Measurements from ENCODE around the gene ASIC4. TPM values are rescaled to one million over a fixed set of nuclear protein-coding genes. Genes with fewer than 3 reads are reported as not detected.

ASIC4 gene
- total RNA-seq, 4 donors from 2014 or later: not detected

DNA sequence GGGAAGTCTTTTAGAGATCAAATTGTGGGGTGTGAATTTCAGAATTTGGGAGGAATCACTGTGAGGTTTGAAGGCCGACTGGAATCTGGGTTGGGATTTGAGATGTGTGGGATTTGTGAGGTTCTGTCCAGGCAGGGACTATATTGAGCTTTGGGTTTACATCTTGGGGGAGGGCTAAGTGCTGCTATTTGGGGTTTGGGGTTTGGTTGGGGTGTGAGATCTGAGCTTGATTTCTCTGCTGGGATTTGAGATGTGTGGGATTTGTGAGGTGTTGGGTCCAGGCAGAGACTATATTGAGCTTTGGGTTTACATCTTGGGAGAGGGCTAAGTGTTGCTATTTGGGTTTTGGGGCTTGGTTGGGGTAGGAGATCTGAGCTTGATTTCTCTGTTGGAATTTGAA is 14.7 kb upstream of the ASIC4 start:
- no peak for DNase-seq (ENCODE audit: extremely low spot score)
- TF ChIP-seq POLR2AphosphoS5 (IDR thresholded peaks at IDR 0.05) (no peak), POLR2A (IDR thresholded peaks at IDR 0.05; ENCODE audit: low read depth) (no peak), EP300 (IDR thresholded peaks at IDR 0.05) (no peak)
- TF ChIP-seq, protein P1, sequence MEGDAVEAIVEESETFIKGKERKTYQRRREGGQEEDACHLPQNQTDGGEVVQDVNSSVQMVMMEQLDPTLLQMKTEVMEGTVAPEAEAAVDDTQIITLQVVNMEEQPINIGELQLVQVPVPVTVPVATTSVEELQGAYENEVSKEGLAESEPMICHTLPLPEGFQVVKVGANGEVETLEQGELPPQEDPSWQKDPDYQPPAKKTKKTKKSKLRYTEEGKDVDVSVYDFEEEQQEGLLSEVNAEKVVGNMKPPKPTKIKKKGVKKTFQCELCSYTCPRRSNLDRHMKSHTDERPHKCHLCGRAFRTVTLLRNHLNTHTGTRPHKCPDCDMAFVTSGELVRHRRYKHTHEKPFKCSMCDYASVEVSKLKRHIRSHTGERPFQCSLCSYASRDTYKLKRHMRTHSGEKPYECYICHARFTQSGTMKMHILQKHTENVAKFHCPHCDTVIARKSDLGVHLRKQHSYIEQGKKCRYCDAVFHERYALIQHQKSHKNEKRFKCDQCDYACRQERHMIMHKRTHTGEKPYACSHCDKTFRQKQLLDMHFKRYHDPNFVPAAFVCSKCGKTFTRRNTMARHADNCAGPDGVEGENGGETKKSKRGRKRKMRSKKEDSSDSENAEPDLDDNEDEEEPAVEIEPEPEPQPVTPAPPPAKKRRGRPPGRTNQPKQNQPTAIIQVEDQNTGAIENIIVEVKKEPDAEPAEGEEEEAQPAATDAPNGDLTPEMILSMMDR (IDR thresholded peaks at IDR 0.05): no peak
- H3K4me1 ChIP-seq: peaks cover 28 to 66% (median 55%) of the 10 kb centered on the region in 4 donors
- peak overlapping the region; percentile 65 to 77 (median 72) for H3K4me3 ChIP-seq
- no peak overlapping the region for H3K27ac ChIP-seq (replicated peaks in 1 of 4)
- intact Hi-C loops (cut with DNase I): loop anchor here (5.0 kb wide), 1 partner anchor 33 kb away; no protein-coding TSS in a partner anchor
- H3K9me3 ChIP-seq: no peaks in the 10 kb centered on the region
- WGBS: 64% methylated on average over 1 of the region's 1 CpG
- peaks cover 12 to 31% (median 30%) of the 10 kb centered on the region in 4 donors for H3K36me3 ChIP-seq
- peaks cover 0 to 13% (median 0%) of the 10 kb centered on the region in 4 donors for H3K27me3 ChIP-seq

DNA sequence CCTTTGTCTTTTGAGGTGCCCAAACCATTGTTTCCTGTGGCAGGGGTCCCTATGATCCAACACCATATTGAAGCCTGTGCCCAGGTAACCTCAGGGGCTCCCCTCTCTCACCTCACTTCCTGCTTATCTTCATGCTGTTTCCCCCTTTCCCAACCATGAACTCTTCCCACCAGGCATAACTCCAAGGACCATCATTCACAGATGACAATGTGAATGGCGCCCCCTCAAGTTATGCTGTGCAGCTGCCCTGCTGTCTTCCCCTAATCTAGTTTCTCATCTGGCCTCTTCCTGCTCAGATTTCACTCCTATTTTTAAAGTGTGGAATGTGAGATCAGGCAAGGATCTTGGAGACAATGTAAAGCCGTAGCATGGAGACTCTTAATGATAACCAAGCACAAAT is 14.1 kb upstream of the ASIC4 start:
- Histone ChIP-seq H3K4me1 (peaks cover 26 to 60% (median 49%) of the 10 kb centered on the region in 4 donors), H3K27ac (replicated peaks in 1 of 4) (no peak overlapping the region), H3K27me3 (peaks cover 0 to 9% (median 0%) of the 10 kb centered on the region in 4 donors), H3K36me3 (peaks cover 12 to 37% (median 36%) of the 10 kb centered on the region in 4 donors), H3K4me3 (no peak overlapping the region), H3K9me3 (no peaks in the 10 kb centered on the region)
- TF ChIP-seq POLR2A (IDR thresholded peaks at IDR 0.05; ENCODE audit: low read depth) (no peak), EP300 (IDR thresholded peaks at IDR 0.05) (no peak), POLR2AphosphoS5 (IDR thresholded peaks at IDR 0.05) (no peak)
- TF ChIP-seq, protein P1 (IDR thresholded peaks at IDR 0.05): no peak
- 69% methylated on average over 2 of the region's 2 CpGs for WGBS
- DNase-seq (ENCODE audit: extremely low spot score): no peak
- intact Hi-C loops (cut with DNase I): no loop called here

- no peaks in the 10 kb centered on the region for H3K27me3 ChIP-seq
- intact Hi-C loops (cut with DNase I): no loop called here
- no peak overlapping the region for H3K4me3 ChIP-seq
- WGBS: 95% methylated on average over 12 of the region's 14 CpGs
- TF ChIP-seq POLR2A (IDR thresholded peaks at IDR 0.05; ENCODE audit: low read depth) (no peak), POLR2AphosphoS5 (IDR thresholded peaks at IDR 0.05) (no peak), EP300 (IDR thresholded peaks at IDR 0.05) (no peak)
- TF ChIP-seq, protein P1 (IDR thresholded peaks at IDR 0.05): no peak
- no peaks in the 10 kb centered on the region for H3K9me3 ChIP-seq
- H3K27ac ChIP-seq (replicated peaks in 1 of 4): no peak overlapping the region
- peaks cover 20 to 54% (median 53%) of the 10 kb centered on the region in 4 donors for H3K36me3 ChIP-seq
- DNase-seq (ENCODE audit: extremely low spot score): no peak
- H3K4me1 ChIP-seq: peaks cover 14 to 43% (median 32%) of the 10 kb centered on the region in 4 donors
Measured at GRCh38 chr2:219501849-219502248, 12.4 kb upstream of the ASIC4 start.

DNA sequence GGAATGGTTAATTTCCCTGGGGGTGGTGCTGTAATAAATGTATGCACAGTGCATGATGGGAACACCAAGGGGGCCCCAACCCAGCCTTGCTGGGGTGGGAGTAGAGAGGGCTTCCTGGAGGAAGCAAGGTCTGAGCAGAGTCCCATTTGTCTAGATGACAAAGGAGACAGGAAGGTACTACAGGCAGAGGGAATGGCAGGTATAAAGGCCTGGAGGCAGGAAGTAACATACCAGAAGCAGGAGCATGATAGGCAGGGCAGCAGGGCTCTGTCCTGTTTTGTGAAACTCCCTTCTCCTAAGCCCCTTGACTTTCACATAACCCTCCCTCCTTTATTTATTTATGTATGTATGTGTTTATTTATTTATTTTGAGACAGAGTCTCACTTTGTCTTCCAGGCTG is 11.7 kb upstream of the ASIC4 start:
- Histone ChIP-seq H3K4me1 (peaks cover 10 to 37% (median 25%) of the 10 kb centered on the region in 4 donors), H3K27ac (replicated peaks in 1 of 4) (no peak overlapping the region), H3K9me3 (no peaks in the 10 kb centered on the region), H3K36me3 (peaks cover 20 to 61% (median 58%) of the 10 kb centered on the region in 4 donors), H3K4me3 (no peak overlapping the region), H3K27me3 (peaks cover 0 to 1% (median 0%) of the 10 kb centered on the region in 4 donors)
- intact Hi-C loops (cut with DNase I): no loop called here
- no peak for DNase-seq (ENCODE audit: extremely low spot score)
- TF ChIP-seq POLR2AphosphoS5 (IDR thresholded peaks at IDR 0.05) (no peak), POLR2A (IDR thresholded peaks at IDR 0.05; ENCODE audit: low read depth) (no peak), EP300 (IDR thresholded peaks at IDR 0.05) (no peak)
- TF ChIP-seq, protein P1 (IDR thresholded peaks at IDR 0.05): no peak

DNA sequence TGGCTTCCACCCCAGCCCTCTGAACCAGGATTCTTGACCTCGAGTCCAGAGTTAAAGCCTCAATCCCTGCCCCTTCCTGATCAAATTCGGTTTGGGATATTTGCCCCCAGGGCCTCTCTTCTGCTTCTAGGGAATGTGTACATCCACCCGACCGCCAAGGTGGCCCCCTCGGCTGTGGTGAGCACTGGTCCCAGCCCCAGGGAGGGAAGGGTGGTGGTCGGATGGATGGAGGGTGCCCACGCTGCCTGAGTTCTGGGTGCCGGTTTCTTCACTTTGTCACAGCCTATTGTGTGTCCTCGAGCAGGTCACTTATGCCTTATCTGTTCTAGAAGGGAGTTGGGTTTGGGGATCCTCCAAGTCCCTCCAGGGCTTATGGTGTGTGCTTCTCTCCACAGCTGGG is 8.7 kb upstream of the ASIC4 start:
- no peak overlapping the region for H3K27ac ChIP-seq (replicated peaks in 1 of 4)
- H3K4me3 ChIP-seq: no peak overlapping the region
- H3K36me3 ChIP-seq: peaks cover 20 to 63% (median 58%) of the 10 kb centered on the region in 4 donors
- WGBS: 92% methylated on average over 9 of the region's 9 CpGs
- peaks cover 0 to 25% (median 0%) of the 10 kb centered on the region in 4 donors for H3K27me3 ChIP-seq
- TF ChIP-seq POLR2A (IDR thresholded peaks at IDR 0.05; ENCODE audit: low read depth): no peak
- TF ChIP-seq POLR2AphosphoS5 (IDR thresholded peaks at IDR 0.05): no peak
- TF ChIP-seq, protein P1 (IDR thresholded peaks at IDR 0.05): no peak
- TF ChIP-seq EP300 (IDR thresholded peaks at IDR 0.05): no peak
- peaks cover 10 to 45% (median 28%) of the 10 kb centered on the region in 4 donors for H3K4me1 ChIP-seq
- DNase-seq (ENCODE audit: extremely low spot score): no peak
- intact Hi-C loops (cut with DNase I): no loop called here
- no peaks in the 10 kb centered on the region for H3K9me3 ChIP-seq

All from esophagus muscularis mucosa (tissue), 4 donors.